GM23338 (cell line): ENCODE results near the gene ACAT2. TPM values are rescaled to one million over a fixed set of nuclear protein-coding genes. Genes with fewer than 3 reads are reported as not detected.

Experiments used
- ATAC-seq: fragments of 200-7000 bp; cut with Tn5 transposase; 3 replicates; pipeline ENCODE4 v1.9.1; 2020
- DNase-seq: peaks from one replicate; pipeline ENCODE4 v3.0.0-alpha.2; 2015; ENCODE audit warnings: low spot score
- H2AFZ ChIP-seq: fragments of 200-600 bp; sonication (generic); 2 replicates; pipeline ENCODE4 v1.8.0; 2016; ENCODE audit warnings: antibody characterized with exemption, mild to moderate bottlenecking, moderate library complexity
- H3F3A ChIP-seq: fragments of 200-600 bp; sonication (generic); replicated peaks from 2 replicates; pipeline ENCODE4 v1.8.0; 2017; ENCODE audit warnings: antibody characterized with exemption, mixed run types, low read depth
- H3K27ac ChIP-seq: fragments of 200-600 bp; sonication (generic); 2 replicates; pipeline ENCODE4 v1.6.1; 2016; ENCODE audit warnings: low read depth
- H3K27me3 ChIP-seq: fragments of 200-600 bp; sonication (generic); 2 replicates; pipeline ENCODE4 v1.8.0; 2016; ENCODE audit warnings: mild to moderate bottlenecking, mixed run types, moderate library complexity; ENCODE audit not compliant: insufficient read depth
- H3K36me3 ChIP-seq: fragments of 200-600 bp; sonication (generic); 2 replicates; pipeline ENCODE4 v1.8.0; 2016; ENCODE audit warnings: mild to moderate bottlenecking; ENCODE audit not compliant: insufficient read depth
- H3K4me1 ChIP-seq: fragments of 200-600 bp; sonication (generic); 2 replicates; pipeline ENCODE4 v1.8.0; 2016; ENCODE audit warnings: mild to moderate bottlenecking, moderate library complexity; ENCODE audit not compliant: insufficient read depth
- H3K4me2 ChIP-seq: fragments of 200-600 bp; sonication (generic); 2 replicates; pipeline ENCODE4 v1.7.1; 2017; ENCODE audit warnings: mixed run types
- H3K4me3 ChIP-seq: fragments of 200-600 bp; sonication (generic); 2 replicates; pipeline ENCODE4 v1.6.1; 2016; ENCODE audit warnings: mixed run types
- H3K79me2 ChIP-seq: fragments of 200-600 bp; sonication (generic); replicated peaks from 2 replicates; pipeline ENCODE4 v1.8.0; 2017; ENCODE audit warnings: mild to moderate bottlenecking; ENCODE audit not compliant: insufficient read depth
- H3K9me2 ChIP-seq: fragments of 200-600 bp; sonication (generic); 2 replicates; pipeline ENCODE4 v1.8.0; 2017; ENCODE audit not compliant: insufficient read depth
- H4K20me1 ChIP-seq: fragments of 200-600 bp; sonication (generic); replicated peaks from 2 replicates; pipeline ENCODE4 v1.8.0; 2017; ENCODE audit warnings: mild to moderate bottlenecking; ENCODE audit not compliant: insufficient read depth
- H3K27ac Mint-ChIP-seq: 2 replicates; pipeline ENCODE4 v1.8.0; 2020; ENCODE audit warnings: inconsistent platforms, mild to moderate bottlenecking, moderate library complexity, mixed read lengths
- H3K27me3 Mint-ChIP-seq: 3 replicates; pipeline ENCODE4 v1.8.0; 2022; ENCODE audit warnings: low read depth, mild to moderate bottlenecking, moderate library complexity, mixed read lengths, inconsistent platforms; ENCODE audit not compliant: insufficient read depth, poor library complexity
- H3K36me3 Mint-ChIP-seq: 3 replicates; pipeline ENCODE4 v1.8.0; 2021; ENCODE audit warnings: low read depth, mild to moderate bottlenecking, inconsistent platforms, moderate library complexity, mixed read lengths
- H3K4me1 Mint-ChIP-seq: 3 replicates; pipeline ENCODE4 v1.8.0; 2020; ENCODE audit warnings: mild to moderate bottlenecking, inconsistent platforms, mixed read lengths
- H3K4me3 Mint-ChIP-seq: 3 replicates; pipeline ENCODE4 v1.8.0; 2021; ENCODE audit warnings: moderate library complexity, mild to moderate bottlenecking, inconsistent platforms, mixed read lengths
- H3K9me3 Mint-ChIP-seq: 3 replicates; pipeline ENCODE4 v1.8.0; 2020; ENCODE audit warnings: moderate library complexity, mild to moderate bottlenecking, inconsistent platforms, mixed read lengths
- CREB1 ChIP-seq: fragments of 250-450 bp; sonication (Bioruptor Pico); IDR thresholded peaks from 2 replicates; pipeline ENCODE4 v1.5.0; 2020; ENCODE audit warnings: low read depth, mild to moderate bottlenecking, moderate library complexity
- EZH2 ChIP-seq: fragments of 200-600 bp; sonication (generic); IDR thresholded peaks from one replicate; pipeline ENCODE4 v1.8.0; 2017; ENCODE audit warnings: antibody characterized with exemption, mild to moderate bottlenecking, low read depth; ENCODE audit not compliant: unreplicated experiment
- EZH2phosphoT487 ChIP-seq: fragments of 200-600 bp; sonication (generic); IDR thresholded peaks from one replicate; pipeline ENCODE4 v1.8.1; 2018; ENCODE audit warnings: antibody characterized with exemption; ENCODE audit not compliant: unreplicated experiment
- JUNB ChIP-seq: IDR thresholded peaks from one replicate; pipeline ENCODE4 v1.6.1; 2016; ENCODE audit warnings: antibody characterized with exemption; ENCODE audit not compliant: unreplicated experiment
- NANOG ChIP-seq: IDR thresholded peaks from 2 replicates; pipeline ENCODE4 v1.6.1; 2016; ENCODE audit warnings: antibody characterized with exemption, borderline replicate concordance
- STAT1 ChIP-seq: IDR thresholded peaks from one replicate; pipeline ENCODE4 v1.6.1; 2016; ENCODE audit warnings: antibody characterized with exemption; ENCODE audit not compliant: unreplicated experiment
- ZNF114 ChIP-seq: fragments of 250-450 bp; sonication (Bioruptor Pico); IDR thresholded peaks from 2 replicates; pipeline ENCODE4 v1.5.0; 2020; ENCODE audit warnings: mild to moderate bottlenecking, moderate library complexity
- ZNF331 ChIP-seq: fragments of 250-450 bp; sonication (Bioruptor Pico); IDR thresholded peaks from 2 replicates; pipeline ENCODE4 v1.5.0; 2020; ENCODE audit warnings: low read depth, mild to moderate bottlenecking, moderate library complexity
- polyA plus RNA-seq: library from polyadenylated mRNA; unstranded; fragments of >200 nt; fragmentation: Nextera tagmentation; extraction: Ambion mirVana; gene quantifications from 2 replicates; pipeline ENCODE4 v1.2.1, GENCODE V29; 2016
- total RNA-seq: library from RNA; depleted of rRNA; stranded (reverse); fragments of >200 nt; shearing (Covaris generic); gene quantifications from 2 replicates; pipeline ENCODE4 v1.2.3, GENCODE V29; 2014
- TF ChIP-seq, protein P1 (sequence below): IDR thresholded peaks from one replicate; pipeline ENCODE4 v1.6.1; 2018; ENCODE audit warnings: antibody characterized with exemption; ENCODE audit not compliant: unreplicated experiment
- TF ChIP-seq, protein P2 (sequence below): fragments of 250-450 bp; sonication (Bioruptor Pico); IDR thresholded peaks from 2 replicates; pipeline ENCODE4 v1.5.0; 2020; ENCODE audit warnings: mild to moderate bottlenecking, moderate library complexity
- TF ChIP-seq, protein P3 (sequence below): IDR thresholded peaks from 2 replicates; pipeline ENCODE4 v1.6.1; 2016; ENCODE audit warnings: antibody characterized with exemption

Gene ACAT2
- total and polyA plus RNA-seq, 2 experiments from 2014 or later: 108 to 151 TPM

DNA sequence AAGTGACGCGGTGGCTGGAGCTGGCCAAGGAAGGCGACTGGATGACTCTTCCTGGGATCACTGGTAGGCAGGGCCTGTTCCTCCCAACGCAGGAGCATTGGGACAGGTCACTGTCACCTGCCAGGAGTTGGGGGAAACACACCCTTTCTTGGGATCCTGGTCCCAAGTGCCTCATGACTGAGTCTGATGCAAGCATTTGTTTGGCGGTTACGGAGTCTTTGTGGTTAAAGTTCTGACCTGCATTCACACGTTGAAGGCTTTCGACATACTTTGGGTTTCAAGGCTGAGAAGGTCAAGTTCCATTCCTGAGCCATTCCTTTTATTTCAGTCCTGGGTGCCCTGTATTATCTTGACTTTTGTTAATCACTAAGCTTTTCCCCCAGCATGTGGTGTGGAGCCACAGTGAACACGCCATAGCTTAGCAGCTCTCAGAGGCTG, 44.2 kb downstream of the ACAT2 start:
- H3K36me3 Mint-ChIP-seq: no peaks in the 10 kb centered on the region; the same call in 2 of the 3 replicates
- TF ChIP-seq ZNF331 (CRISPR knock-in tag) (no peak), STAT1 (no peak), CREB1 (CRISPR knock-in tag) (no peak), NANOG (no peak), JUNB (no peak)
- TF ChIP-seq, protein P1, sequence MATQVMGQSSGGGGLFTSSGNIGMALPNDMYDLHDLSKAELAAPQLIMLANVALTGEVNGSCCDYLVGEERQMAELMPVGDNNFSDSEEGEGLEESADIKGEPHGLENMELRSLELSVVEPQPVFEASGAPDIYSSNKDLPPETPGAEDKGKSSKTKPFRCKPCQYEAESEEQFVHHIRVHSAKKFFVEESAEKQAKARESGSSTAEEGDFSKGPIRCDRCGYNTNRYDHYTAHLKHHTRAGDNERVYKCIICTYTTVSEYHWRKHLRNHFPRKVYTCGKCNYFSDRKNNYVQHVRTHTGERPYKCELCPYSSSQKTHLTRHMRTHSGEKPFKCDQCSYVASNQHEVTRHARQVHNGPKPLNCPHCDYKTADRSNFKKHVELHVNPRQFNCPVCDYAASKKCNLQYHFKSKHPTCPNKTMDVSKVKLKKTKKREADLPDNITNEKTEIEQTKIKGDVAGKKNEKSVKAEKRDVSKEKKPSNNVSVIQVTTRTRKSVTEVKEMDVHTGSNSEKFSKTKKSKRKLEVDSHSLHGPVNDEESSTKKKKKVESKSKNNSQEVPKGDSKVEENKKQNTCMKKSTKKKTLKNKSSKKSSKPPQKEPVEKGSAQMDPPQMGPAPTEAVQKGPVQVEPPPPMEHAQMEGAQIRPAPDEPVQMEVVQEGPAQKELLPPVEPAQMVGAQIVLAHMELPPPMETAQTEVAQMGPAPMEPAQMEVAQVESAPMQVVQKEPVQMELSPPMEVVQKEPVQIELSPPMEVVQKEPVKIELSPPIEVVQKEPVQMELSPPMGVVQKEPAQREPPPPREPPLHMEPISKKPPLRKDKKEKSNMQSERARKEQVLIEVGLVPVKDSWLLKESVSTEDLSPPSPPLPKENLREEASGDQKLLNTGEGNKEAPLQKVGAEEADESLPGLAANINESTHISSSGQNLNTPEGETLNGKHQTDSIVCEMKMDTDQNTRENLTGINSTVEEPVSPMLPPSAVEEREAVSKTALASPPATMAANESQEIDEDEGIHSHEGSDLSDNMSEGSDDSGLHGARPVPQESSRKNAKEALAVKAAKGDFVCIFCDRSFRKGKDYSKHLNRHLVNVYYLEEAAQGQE: no peak
- DNase-seq (no peak), ATAC-seq (no peak)
- H3K27me3 ChIP-seq: no peaks in the 10 kb centered on the region
- H3K27ac ChIP-seq: no peak overlapping the region
- no peaks in the 10 kb centered on the region for H3K4me1 ChIP-seq
- H3K4me3 Mint-ChIP-seq: no peak overlapping the region
- H3K4me1 Mint-ChIP-seq: peaks cover 6% of the 10 kb centered on the region; the same call in 2 of the 3 replicates
- H3K79me2 ChIP-seq: no peaks in the 10 kb centered on the region
- no peak overlapping the region for H3K27ac Mint-ChIP-seq
- H3K36me3 ChIP-seq: no peaks in the 10 kb centered on the region
- H3K4me2 ChIP-seq: no peak overlapping the region
- no peaks in the 10 kb centered on the region for H3F3A ChIP-seq
- H4K20me1 ChIP-seq: no peaks in the 10 kb centered on the region
- peaks cover 3% of the 10 kb centered on the region for H3K27me3 Mint-ChIP-seq
- H3K9me3 Mint-ChIP-seq: no peaks in the 10 kb centered on the region
- H3K4me3 ChIP-seq: no peak overlapping the region
- H3K9me2 ChIP-seq: no peaks in the 10 kb centered on the region
- no peak overlapping the region for H2AFZ ChIP-seq

DNA sequence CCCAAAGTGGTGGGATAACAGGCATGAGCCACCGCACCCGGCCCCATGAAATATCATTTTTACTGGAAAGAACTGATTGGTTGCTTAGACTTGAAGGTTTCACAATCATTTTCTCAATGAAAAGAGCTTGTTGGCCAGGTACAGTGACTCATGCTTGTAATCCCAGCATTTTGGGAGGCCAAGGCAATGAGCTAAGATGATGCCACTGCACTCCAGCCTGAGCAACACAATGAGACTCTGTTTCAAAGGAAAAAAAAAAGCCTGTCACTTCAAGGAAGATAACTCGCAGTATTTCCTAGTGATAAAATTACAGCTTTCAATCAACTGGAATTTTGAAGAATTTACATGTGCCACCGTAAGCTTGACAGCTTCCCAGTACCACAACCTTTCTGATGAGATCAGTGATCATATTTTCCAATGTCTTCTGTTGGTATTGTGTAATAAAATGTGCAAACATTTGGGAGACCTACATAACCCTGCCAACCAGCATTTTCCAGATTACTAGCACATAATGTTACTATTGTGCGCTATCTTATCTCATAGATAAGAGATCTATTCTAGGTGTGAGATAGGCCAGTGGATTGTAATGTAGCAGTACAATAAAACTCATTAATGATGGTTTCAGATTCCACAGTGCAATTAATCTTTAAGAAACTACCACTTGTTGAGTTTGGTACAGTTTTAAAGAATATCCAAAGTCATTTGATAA, 45.5 kb downstream of the ACAT2 start:
- Mint-ChIP-seq H3K36me3 (no peaks in the 10 kb centered on the region; the same call in 2 of the 3 replicates), H3K27me3 (no peaks in the 10 kb centered on the region), H3K9me3 (no peaks in the 10 kb centered on the region), H3K4me1 (peaks cover 13% of the 10 kb centered on the region), H3K27ac (no peak overlapping the region), H3K4me3 (no peak overlapping the region)
- Histone ChIP-seq H3K9me2 (no peaks in the 10 kb centered on the region), H3K36me3 (no peaks in the 10 kb centered on the region), H3K79me2 (no peaks in the 10 kb centered on the region), H3F3A (no peaks in the 10 kb centered on the region), H3K4me3 (no peak overlapping the region), H3K4me1 (no peaks in the 10 kb centered on the region), H2AFZ (no peak overlapping the region), H3K27ac (no peak overlapping the region), H3K27me3 (no peaks in the 10 kb centered on the region), H4K20me1 (no peaks in the 10 kb centered on the region), H3K4me2 (no peak overlapping the region)
- ATAC-seq: no peak
- no peak for DNase-seq
- TF ChIP-seq ZNF114 (CRISPR knock-in tag) (no peak), EZH2 (no peak), EZH2phosphoT487 (no peak), CREB1 (CRISPR knock-in tag) (no peak), ZNF331 (CRISPR knock-in tag) (no peak)
- TF ChIP-seq, protein P2, sequence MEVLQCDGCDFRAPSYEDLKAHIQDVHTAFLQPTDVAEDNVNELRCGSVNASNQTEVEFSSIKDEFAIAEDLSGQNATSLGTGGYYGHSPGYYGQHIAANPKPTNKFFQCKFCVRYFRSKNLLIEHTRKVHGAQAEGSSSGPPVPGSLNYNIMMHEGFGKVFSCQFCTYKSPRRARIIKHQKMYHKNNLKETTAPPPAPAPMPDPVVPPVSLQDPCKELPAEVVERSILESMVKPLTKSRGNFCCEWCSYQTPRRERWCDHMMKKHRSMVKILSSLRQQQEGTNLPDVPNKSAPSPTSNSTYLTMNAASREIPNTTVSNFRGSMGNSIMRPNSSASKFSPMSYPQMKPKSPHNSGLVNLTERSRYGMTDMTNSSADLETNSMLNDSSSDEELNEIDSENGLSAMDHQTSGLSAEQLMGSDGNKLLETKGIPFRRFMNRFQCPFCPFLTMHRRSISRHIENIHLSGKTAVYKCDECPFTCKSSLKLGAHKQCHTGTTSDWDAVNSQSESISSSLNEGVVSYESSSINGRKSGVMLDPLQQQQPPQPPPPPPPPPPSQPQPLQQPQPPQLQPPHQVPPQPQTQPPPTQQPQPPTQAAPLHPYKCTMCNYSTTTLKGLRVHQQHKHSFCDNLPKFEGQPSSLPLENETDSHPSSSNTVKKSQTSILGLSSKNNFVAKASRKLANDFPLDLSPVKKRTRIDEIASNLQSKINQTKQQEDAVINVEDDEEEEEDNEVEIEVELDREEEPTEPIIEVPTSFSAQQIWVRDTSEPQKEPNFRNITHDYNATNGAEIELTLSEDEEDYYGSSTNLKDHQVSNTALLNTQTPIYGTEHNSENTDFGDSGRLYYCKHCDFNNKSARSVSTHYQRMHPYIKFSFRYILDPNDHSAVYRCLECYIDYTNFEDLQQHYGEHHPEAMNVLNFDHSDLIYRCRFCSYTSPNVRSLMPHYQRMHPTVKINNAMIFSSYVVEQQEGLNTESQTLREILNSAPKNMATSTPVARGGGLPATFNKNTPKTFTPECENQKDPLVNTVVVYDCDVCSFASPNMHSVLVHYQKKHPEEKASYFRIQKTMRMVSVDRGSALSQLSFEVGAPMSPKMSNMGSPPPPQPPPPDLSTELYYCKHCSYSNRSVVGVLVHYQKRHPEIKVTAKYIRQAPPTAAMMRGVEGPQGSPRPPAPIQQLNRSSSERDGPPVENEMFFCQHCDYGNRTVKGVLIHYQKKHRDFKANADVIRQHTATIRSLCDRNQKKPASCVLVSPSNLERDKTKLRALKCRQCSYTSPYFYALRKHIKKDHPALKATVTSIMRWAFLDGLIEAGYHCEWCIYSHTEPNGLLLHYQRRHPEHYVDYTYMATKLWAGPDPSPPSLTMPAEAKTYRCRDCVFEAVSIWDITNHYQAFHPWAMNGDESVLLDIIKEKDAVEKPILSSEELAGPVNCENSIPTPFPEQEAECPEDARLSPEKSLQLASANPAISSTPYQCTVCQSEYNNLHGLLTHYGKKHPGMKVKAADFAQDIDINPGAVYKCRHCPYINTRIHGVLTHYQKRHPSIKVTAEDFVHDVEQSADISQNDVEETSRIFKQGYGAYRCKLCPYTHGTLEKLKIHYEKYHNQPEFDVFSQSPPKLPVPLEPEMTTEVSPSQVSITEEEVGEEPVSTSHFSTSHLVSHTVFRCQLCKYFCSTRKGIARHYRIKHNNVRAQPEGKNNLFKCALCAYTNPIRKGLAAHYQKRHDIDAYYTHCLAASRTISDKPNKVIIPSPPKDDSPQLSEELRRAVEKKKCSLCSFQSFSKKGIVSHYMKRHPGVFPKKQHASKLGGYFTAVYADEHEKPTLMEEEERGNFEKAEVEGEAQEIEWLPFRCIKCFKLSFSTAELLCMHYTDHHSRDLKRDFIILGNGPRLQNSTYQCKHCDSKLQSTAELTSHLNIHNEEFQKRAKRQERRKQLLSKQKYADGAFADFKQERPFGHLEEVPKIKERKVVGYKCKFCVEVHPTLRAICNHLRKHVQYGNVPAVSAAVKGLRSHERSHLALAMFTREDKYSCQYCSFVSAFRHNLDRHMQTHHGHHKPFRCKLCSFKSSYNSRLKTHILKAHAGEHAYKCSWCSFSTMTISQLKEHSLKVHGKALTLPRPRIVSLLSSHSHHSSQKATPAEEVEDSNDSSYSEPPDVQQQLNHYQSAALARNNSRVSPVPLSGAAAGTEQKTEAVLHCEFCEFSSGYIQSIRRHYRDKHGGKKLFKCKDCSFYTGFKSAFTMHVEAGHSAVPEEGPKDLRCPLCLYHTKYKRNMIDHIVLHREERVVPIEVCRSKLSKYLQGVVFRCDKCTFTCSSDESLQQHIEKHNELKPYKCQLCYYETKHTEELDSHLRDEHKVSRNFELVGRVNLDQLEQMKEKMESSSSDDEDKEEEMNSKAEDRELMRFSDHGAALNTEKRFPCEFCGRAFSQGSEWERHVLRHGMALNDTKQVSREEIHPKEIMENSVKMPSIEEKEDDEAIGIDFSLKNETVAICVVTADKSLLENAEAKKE (CRISPR knock-in tag): no peak
- TF ChIP-seq, protein P3, sequence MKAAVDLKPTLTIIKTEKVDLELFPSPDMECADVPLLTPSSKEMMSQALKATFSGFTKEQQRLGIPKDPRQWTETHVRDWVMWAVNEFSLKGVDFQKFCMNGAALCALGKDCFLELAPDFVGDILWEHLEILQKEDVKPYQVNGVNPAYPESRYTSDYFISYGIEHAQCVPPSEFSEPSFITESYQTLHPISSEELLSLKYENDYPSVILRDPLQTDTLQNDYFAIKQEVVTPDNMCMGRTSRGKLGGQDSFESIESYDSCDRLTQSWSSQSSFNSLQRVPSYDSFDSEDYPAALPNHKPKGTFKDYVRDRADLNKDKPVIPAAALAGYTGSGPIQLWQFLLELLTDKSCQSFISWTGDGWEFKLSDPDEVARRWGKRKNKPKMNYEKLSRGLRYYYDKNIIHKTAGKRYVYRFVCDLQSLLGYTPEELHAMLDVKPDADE: no peak
